Mucosa of stomach (tissue), 1 donor: ENCODE data around the gene GRM4.

Experiments used
- H3K27me3 ChIP-seq: one replicate; pipeline ENCODE4 v1.7.0; 2013; ENCODE audit warnings: mild to moderate bottlenecking, low read length; ENCODE audit not compliant: control insufficient read depth, insufficient read depth
- H3K36me3 ChIP-seq: one replicate; pipeline ENCODE4 v1.7.0; 2013; ENCODE audit warnings: low read length; ENCODE audit not compliant: control insufficient read depth, insufficient read depth
- H3K4me1 ChIP-seq: one replicate; pipeline ENCODE4 v1.7.0; 2013; ENCODE audit warnings: mild to moderate bottlenecking, low read length; ENCODE audit not compliant: control insufficient read depth, insufficient read depth
- H3K4me3 ChIP-seq: one replicate; pipeline ENCODE4 v1.7.0; 2013; ENCODE audit warnings: low read length
- H3K9ac ChIP-seq: one replicate; pipeline ENCODE4 v1.7.0; 2013; ENCODE audit warnings: mild to moderate bottlenecking, low read length, moderate library complexity
- H3K9me3 ChIP-seq: one replicate; pipeline ENCODE4 v1.7.0; 2013; ENCODE audit warnings: mild to moderate bottlenecking, low read length, moderate library complexity; ENCODE audit not compliant: control insufficient read depth
- donor health status: Pancreatic carcinoma.

GRM4 gene

GRCh38 chr6:34176261-34177031 is 30.6 kb upstream of the GRM4 start:
- Histone ChIP-seq H3K9me3 (no peaks in the 10 kb centered on the region), H3K27me3 (no peaks in the 10 kb centered on the region), H3K9ac (no peak overlapping the region), H3K4me1 (no peaks in the 10 kb centered on the region), H3K4me3 (no peak overlapping the region), H3K36me3 (no peaks in the 10 kb centered on the region)

GRCh38 chr6:34174846-34175399 is 29.0 kb upstream of the GRM4 start:
- Histone ChIP-seq H3K4me3 (no peak overlapping the region), H3K9me3 (no peaks in the 10 kb centered on the region), H3K9ac (no peak overlapping the region), H3K36me3 (no peaks in the 10 kb centered on the region), H3K27me3 (no peaks in the 10 kb centered on the region), H3K4me1 (no peaks in the 10 kb centered on the region)

DNA sequence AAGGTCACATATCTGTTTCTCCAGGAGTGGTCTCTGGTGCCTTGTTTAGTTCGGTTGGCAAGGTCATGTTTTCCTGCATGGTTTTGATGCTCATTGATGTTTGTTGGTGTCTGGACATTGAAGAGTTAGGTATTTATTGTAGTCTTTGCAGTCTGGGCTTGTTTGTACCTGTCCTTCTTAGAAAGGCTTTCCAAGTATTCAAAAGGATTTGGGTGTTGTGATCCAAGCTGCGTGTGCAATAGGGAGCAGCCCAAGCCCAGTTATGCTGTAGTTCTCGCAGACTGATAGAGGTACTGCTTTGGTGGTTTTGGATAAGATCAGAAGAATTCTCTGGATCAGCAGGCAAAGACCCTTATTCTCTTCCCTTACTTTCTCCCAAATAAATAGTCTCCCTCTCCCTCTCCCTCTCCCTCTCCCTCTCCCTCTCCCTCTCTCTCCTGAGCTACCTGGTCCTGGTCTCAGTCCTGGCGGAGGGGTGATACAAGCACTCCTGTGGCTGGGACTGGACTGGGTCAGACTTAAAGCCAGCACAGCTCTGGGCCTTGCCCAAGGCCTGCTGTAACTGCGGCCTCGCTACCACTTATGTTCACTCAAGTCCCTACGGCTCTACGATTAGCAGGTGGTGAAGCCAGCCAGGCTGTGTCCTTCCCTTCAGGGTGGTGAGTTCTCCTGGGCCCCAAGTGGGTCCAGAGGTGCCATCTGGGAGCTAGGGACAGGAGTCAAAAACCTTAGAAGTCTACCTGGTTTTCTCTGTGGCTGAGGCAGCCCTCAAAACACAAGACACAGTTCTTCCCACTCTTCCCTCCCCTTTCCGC is 27.3 kb upstream of the GRM4 start:
- Histone ChIP-seq H3K9me3 (no peaks in the 10 kb centered on the region), H3K4me1 (no peaks in the 10 kb centered on the region), H3K36me3 (no peaks in the 10 kb centered on the region)

GRCh38 chr6:34170346-34170745 is 24.5 kb upstream of the GRM4 start:
- no peaks in the 10 kb centered on the region for H3K4me1 ChIP-seq
- H3K9ac ChIP-seq = no peak overlapping the region
- no peak overlapping the region for H3K4me3 ChIP-seq
- no peaks in the 10 kb centered on the region for H3K27me3 ChIP-seq
- no peaks in the 10 kb centered on the region for H3K36me3 ChIP-seq
- no peaks in the 10 kb centered on the region for H3K9me3 ChIP-seq

More for the DNA sequence above, 27.3 kb upstream of the GRM4 start:
- H3K4me3 ChIP-seq = no peak overlapping the region
- no peak overlapping the region for H3K9ac ChIP-seq
- no peaks in the 10 kb centered on the region for H3K27me3 ChIP-seq

GRCh38 chr6:34169897-34170296 is 24.0 kb upstream of the GRM4 start:
- H3K9ac ChIP-seq = no peak overlapping the region
- H3K4me3 ChIP-seq = no peak overlapping the region
- no peaks in the 10 kb centered on the region for H3K9me3 ChIP-seq
- no peaks in the 10 kb centered on the region for H3K27me3 ChIP-seq
- H3K4me1 ChIP-seq = no peaks in the 10 kb centered on the region
- H3K36me3 ChIP-seq = no peaks in the 10 kb centered on the region

DNA sequence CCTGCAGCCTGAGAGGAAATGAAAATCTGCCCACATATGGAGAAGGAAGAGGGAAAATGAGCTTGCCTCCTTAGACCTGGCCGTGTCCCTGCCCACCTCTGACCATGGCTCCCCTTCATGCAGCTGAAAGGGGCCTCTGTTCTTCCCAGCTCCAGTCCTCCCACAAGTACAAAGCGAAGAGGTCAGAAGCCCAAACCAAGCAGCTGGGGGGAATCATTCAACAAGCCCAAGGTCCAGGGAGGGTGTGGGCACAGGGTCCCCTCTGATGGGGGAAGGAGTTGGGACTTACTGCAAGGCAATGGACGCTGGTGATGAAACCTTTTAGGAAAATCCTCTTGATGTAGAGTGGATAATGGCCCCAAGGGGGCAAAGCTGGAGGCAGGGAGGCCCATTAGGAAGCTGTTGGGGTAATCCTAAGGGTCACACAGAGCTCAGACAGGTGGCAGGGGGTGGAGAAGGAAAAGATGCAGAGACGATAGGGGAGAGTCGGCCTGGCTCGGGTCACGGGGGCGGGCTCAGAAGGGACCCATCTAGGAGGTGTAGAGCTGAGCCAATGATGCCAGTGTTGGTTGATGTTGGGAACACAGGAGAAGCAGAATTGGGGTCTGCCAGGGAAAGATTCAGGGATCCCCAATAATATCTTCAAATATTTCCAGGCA is 16.1 kb upstream of the GRM4 start:
- no peaks in the 10 kb centered on the region for H3K36me3 ChIP-seq
- H3K9me3 ChIP-seq = no peaks in the 10 kb centered on the region
- no peaks in the 10 kb centered on the region for H3K4me1 ChIP-seq
- H3K9ac ChIP-seq = no peak overlapping the region
- H3K4me3 ChIP-seq = no peak overlapping the region
- no peaks in the 10 kb centered on the region for H3K27me3 ChIP-seq

DNA sequence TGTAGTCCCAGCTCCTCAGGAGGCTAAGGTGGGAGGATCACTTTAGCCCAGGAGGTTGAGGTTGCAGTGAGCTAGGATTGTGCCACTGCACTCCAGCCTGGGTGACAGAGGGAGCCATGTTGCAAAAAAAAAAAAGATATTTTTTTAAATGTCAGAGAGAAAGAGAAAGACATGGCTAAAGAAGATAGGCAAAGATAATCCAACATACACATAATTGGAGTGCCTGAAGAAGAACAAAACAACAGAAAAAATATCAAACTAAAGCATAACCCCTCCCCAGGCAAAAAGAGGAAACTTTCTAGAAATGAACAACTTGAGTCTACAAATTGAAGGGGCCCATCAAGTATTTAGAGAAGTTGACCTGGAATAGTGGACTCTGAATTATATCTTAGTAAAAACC is 14.0 kb upstream of the GRM4 start:
- Histone ChIP-seq H3K9me3 (no peaks in the 10 kb centered on the region), H3K9ac (no peak overlapping the region), H3K27me3 (peaks cover 10% of the 10 kb centered on the region), H3K36me3 (no peaks in the 10 kb centered on the region), H3K4me1 (peaks cover 2% of the 10 kb centered on the region), H3K4me3 (no peak overlapping the region)

DNA sequence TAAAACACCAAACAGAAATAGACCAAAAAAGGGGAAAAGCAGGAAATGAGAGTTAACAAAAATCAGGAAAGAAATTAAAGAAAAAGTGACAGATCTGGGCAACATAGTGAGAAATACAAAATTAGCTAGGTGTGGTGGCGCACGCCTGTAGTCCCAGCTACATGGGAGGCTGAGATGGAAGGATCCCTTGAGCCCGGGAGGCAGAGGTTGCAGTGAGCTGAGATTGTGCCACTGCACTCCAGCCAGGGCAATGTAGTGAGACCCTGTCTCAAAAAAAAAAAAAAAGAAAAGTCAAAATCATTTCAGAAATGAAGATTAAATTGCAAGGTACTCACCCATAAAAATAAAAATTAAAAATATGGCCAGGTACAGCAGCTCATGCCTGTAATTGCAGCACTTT is 13.0 kb upstream of the GRM4 start:
- Histone ChIP-seq H3K9ac (no peak overlapping the region), H3K4me3 (no peak overlapping the region), H3K4me1 (peaks cover 9% of the 10 kb centered on the region), H3K9me3 (no peaks in the 10 kb centered on the region), H3K27me3 (peaks cover 20% of the 10 kb centered on the region), H3K36me3 (no peaks in the 10 kb centered on the region)

- Histone ChIP-seq H3K27me3 (peaks cover 30% of the 10 kb centered on the region), H3K9ac (no peak overlapping the region)
Observed at GRCh38 chr6:34157851-34158250, 12.0 kb upstream of the GRM4 start.

GRCh38 chr6:34157236-34157830 is 11.4 kb upstream of the GRM4 start:
- Histone ChIP-seq H3K4me1 (peaks cover 9% of the 10 kb centered on the region), H3K9ac (no peak overlapping the region), H3K4me3 (no peak overlapping the region), H3K9me3 (no peaks in the 10 kb centered on the region), H3K36me3 (no peaks in the 10 kb centered on the region), H3K27me3 (peaks cover 32% of the 10 kb centered on the region)

More at GRCh38 chr6:34157851-34158250, 12.0 kb upstream of the GRM4 start:
- H3K9me3 ChIP-seq = no peaks in the 10 kb centered on the region
- peaks cover 9% of the 10 kb centered on the region for H3K4me1 ChIP-seq
- H3K4me3 ChIP-seq = no peak overlapping the region
- no peaks in the 10 kb centered on the region for H3K36me3 ChIP-seq

GRCh38 chr6:34155471-34156300 is 9.8 kb upstream of the GRM4 start:
- H3K27me3 ChIP-seq = peaks cover 47% of the 10 kb centered on the region

More at GRCh38 chr6:34155471-34156300, 9.8 kb upstream of the GRM4 start:
- H3K4me1 ChIP-seq = peaks cover 9% of the 10 kb centered on the region
- H3K4me3 ChIP-seq = no peak overlapping the region
- no peaks in the 10 kb centered on the region for H3K9me3 ChIP-seq
- H3K36me3 ChIP-seq = no peaks in the 10 kb centered on the region
- H3K9ac ChIP-seq = no peak overlapping the region
